GM19372 (cell line): ENCODE measurements around the gene TICRR.

Source experiments
- ATAC-seq: cut with Tn5 transposase; IDR thresholded peaks from one replicate; pipeline ENCODE4 v1.9.1; 2021; ENCODE audit warnings: mild to moderate bottlenecking, low read depth, moderate library complexity; ENCODE audit not compliant: unreplicated experiment

Gene TICRR

DNA sequence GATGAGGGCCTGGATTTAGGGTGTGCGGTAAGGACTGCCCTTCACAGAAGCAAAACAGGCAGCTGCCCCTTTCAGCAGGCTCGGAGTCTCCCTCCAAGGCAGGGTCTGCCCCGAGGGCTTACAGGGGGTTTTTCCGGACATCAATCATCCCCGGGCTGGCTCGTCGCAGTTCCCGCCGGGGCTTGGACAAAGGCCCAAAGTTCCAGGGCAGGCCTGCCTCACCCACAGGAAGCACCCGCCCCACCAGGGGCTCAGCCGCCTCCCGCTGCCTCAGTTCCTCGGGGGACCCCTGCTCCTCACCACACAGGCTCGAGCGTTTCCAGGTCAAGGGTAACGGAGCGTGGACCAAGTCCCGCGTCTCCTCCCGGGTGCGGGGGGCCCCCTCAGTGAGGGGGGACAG is 53.0 kb downstream of the TICRR start:
- ATAC-seq: no peak

- ATAC-seq: no peak
Observed at GRCh38 chr15:89628806-89629715, 53.8 kb downstream of the TICRR start.

- ATAC-seq: no peak
Observed at GRCh38 chr15:89629829-89630228, 54.6 kb downstream of the TICRR start.

- no peak for ATAC-seq
Observed at GRCh38 chr15:89630260-89630659, 55.0 kb downstream of the TICRR start.

DNA sequence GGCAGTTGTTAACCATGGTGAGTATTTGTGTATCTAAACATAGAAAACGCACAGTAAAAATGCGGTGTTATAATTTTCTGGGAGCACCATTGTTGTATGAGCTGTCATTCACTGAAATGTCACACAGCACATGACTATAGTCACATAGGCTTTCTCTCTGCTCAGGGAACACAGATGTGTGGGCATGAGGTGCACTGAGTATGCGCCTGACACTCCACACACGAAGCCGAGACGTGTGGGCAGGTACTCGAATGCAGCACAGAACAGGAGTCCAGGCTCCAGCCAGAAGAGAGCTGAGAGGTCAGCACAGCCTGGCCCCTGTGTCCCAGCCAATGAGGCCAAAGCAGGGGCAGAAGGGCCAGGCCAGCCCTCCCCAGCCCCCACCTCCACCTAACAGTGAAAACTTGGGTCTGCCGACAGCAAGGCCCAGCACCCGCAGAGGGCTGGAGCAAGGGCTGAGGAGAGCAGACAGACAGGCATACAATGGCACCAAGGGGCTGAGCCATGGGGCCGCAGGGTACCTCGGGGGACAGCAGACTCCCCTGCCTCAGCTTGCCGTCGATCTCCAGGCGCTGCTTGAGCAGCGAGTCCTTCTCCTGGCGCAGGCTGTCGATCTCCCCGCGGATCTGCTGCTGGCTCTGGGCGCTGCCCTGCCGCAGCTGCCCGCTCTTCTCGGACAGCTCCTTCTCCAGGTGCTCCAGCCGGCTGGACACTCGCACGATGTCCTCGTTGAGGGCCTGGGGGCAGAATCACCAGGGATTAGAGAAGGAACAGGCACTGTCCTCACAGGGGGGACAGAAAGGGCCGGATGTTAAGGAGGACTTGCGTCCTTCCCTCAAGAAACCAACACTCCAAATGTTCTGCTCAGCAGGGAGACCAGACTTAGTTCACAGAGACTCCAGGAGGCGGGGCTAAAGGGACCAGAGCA is 56.0 kb downstream of the TICRR start:
- no peak for ATAC-seq

DNA sequence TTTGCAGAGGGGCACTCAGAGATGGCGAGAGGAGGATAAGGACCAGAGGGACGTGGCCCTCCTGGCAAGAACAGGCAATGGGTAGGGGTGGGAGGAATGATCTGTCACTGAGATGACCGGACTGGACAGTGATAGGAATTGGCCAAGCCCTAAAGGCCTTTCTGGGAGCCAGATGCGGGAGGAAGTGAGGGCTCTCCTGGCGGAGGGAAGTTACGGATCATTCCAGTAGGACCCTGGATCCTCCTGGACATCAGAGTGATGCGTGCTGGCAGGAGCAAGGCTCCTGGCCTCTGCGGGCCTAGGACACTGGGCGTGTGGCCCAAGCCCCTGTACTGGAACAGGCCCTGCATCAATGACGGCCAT is 56.6 kb downstream of the TICRR start:
- ATAC-seq: no peak

- ATAC-seq: no peak
Observed at GRCh38 chr15:89632563-89633430, 57.5 kb downstream of the TICRR start.

- no peak for ATAC-seq
Observed at GRCh38 chr15:89633585-89633984, 58.3 kb downstream of the TICRR start.

GRCh38 chr15:89640245-89640644 is 65.0 kb downstream of the TICRR start:
- ATAC-seq: no peak

DNA sequence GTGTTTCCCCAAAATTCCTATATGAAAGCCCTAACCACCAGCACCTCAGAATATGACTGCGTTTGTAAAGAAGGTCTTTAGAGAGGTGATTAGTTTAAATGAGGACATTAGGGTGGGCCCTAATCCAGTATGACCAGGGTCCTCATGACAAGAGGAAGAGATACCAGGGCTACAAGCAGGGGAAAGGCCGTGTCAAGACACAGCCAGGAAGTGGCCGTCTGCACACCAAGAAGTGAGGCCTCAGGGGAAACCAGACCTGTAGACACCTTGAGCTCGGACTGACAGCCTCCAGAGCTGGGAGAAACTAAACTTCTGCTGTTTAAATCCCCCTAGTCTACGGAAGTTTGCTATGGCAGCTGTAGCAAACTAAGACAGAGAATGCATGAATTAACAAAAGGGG is 65.8 kb downstream of the TICRR start:
- no peak for ATAC-seq

DNA sequence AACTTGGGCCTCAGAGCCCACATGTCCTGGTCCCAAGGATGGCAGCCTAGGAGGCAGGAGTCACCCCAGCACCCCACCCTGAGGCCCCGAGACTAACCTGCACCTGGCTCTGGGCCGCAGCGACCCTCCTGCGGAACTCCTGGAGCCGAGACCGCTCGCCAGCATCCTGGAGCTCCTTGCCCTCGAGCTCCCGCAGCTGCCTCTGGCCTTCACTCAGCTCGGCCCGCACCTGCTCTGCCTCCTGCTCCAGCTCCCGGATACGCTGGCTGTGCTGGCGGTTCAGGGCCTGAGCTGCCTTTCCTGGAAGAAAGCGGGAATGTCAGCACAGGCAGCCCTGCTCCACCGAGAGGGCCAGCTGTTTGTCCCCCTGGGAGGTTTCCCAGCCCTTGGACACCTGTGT is 66.8 kb downstream of the TICRR start:
- ATAC-seq: no peak

DNA sequence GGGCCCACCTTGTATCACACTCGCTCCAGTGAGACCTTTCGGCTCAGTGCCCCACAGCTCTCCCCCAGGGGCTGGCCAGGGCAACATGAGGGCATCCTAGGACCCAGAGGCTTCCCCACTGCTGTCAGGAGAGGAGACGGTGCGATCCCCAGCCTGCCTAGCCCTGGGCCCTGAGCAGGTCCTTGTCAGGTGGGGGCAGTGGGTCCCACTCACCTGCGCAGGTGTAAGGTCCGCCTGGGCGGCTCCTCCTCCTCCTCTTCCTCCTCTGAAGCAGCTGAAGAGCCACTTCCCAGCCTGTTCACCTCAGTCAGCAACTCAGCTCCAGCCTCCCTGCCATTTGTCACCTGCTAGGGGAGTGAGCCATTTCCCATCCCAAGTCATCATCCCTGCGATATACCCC is 70.4 kb downstream of the TICRR start:
- ATAC-seq: no peak

GRCh38 chr15:89646416-89647141 is 71.3 kb downstream of the TICRR start:
- ATAC-seq: no peak

GRCh38 chr15:89647191-89647851 is 72.1 kb downstream of the TICRR start:
- ATAC-seq: peak; percentile 62

DNA sequence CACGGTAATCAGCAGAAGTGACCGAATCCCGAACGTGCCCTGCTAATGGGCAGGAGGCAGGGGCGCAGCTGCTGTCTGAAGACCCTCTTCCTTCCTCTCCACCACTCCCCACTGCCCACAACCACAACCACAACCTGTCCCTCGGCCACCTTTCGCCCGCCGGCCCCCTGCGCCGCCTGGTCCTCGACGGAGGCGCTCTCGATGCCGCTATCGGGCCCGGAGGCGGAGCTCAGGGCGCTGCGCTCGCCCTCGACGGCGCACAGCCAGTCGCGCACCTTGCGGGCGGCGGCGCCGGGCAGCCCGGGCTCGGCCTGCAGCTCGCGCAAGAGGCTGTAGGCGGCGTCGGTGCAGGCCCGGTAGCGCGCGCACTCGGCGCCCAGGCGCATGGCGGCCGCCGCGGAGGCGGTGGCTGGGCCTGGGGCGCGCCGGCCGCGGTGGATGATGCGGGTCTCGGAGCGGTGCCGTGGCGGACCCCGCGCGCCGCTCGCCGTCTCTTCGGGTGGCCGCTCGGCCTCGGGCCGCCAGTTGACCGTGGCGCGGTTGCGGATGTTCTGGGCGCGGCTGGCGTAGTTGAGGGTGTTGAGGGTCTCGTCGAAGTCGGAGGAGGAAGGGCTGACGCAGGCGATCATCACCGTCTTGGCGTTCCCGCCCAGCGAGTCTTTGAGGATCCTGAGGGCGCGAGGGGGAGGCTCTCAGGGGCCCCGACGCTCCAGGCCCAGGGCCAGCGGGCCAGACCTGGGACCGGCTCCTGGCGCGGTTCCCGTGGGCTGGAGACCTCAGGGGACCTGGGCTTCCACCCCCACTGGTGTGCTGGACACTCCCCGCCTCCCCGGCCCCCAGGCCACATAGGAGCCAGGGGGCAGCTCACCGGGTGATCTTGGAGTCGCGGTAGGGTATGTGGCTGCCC is 73.1 kb downstream of the TICRR start:
- no peak for ATAC-seq

- ATAC-seq: no peak
Observed at GRCh38 chr15:89649013-89649625, 73.8 kb downstream of the TICRR start.

GRCh38 chr15:89649716-89650115 is 74.4 kb downstream of the TICRR start:
- no peak for ATAC-seq

- no peak for ATAC-seq
Observed at GRCh38 chr15:89652131-89652530, 76.9 kb downstream of the TICRR start.
